Activated naive CD8-positive, alpha-beta T cell treated with anti-CD3 and anti-CD28 coated beads for 36 hours (primary cell): Measurements from ENCODE around the gene MAP4K1. TPM values are rescaled to one million over a fixed set of nuclear protein-coding genes. Genes with fewer than 3 reads are reported as not detected.

Experiments used
- DNase-seq: peaks from one replicate; pipeline ENCODE4 v3.0.0; 2021
- H3K27ac Mint-ChIP-seq: one replicate; pipeline ENCODE4 v1.8.0; 2022; ENCODE audit warnings: mild to moderate bottlenecking, moderate library complexity, mixed read lengths
- H3K27me3 Mint-ChIP-seq: one replicate; pipeline ENCODE4 v1.8.0; 2022; ENCODE audit warnings: mild to moderate bottlenecking, mixed read lengths
- H3K36me3 Mint-ChIP-seq: one replicate; pipeline ENCODE4 v1.8.0; 2021; ENCODE audit warnings: mild to moderate bottlenecking, mixed read lengths
- H3K4me1 Mint-ChIP-seq: one replicate; pipeline ENCODE4 v1.8.0; 2021; ENCODE audit warnings: mixed read lengths
- H3K4me3 Mint-ChIP-seq: one replicate; pipeline ENCODE4 v1.8.0; 2022; ENCODE audit warnings: mild to moderate bottlenecking, moderate library complexity, mixed read lengths
- H3K9me3 Mint-ChIP-seq: one replicate; pipeline ENCODE4 v1.8.0; 2022; ENCODE audit warnings: mixed read lengths
- total RNA-seq, 2 experiments: library from RNA; stranded (reverse); gene quantifications; one replicate each; pipeline ENCODE4 v1.2.3, GENCODE V29; 2021

Gene MAP4K1
- 100 to 1,000 TPM; 169 TPM for total RNA-seq

GRCh38 chr19:38617764-38618589, at the start of gene MAP4K1:
Gene MAP4K1 (minus strand): TSS chr19:38617953. CDS start chr19:38617895, 58 bp downstream.
- peak within 1 kb of the TSS; percentile 100 for H3K4me3 Mint-ChIP-seq
- H3K27me3 Mint-ChIP-seq = no peaks in the 10 kb centered on the region
- no peaks in the 10 kb centered on the region for H3K9me3 Mint-ChIP-seq
- peaks cover 37% of the 10 kb centered on the region for H3K36me3 Mint-ChIP-seq
- DNase-seq = peak; percentile 78
- H3K27ac Mint-ChIP-seq = peak within 1 kb of the TSS; percentile 98
- H3K4me1 Mint-ChIP-seq = peaks cover 33% of the 10 kb centered on the region

GRCh38 chr19:38666663-38667511, 49.1 kb upstream of the MAP4K1 start:
- no peaks in the 10 kb centered on the region for H3K9me3 Mint-ChIP-seq
- H3K4me3 Mint-ChIP-seq = no peak overlapping the region
- H3K4me1 Mint-ChIP-seq = peaks cover 48% of the 10 kb centered on the region
- H3K27me3 Mint-ChIP-seq = peaks cover 30% of the 10 kb centered on the region
- DNase-seq = no peak
- H3K36me3 Mint-ChIP-seq = peaks cover 15% of the 10 kb centered on the region
- H3K27ac Mint-ChIP-seq = peak overlapping the region; percentile 42

GRCh38 chr19:38665950-38666662, 48.4 kb upstream of the MAP4K1 start:
- DNase-seq = no peak
- H3K27me3 Mint-ChIP-seq = peaks cover 33% of the 10 kb centered on the region
- H3K36me3 Mint-ChIP-seq = peaks cover 17% of the 10 kb centered on the region
- no peaks in the 10 kb centered on the region for H3K9me3 Mint-ChIP-seq
- H3K27ac Mint-ChIP-seq = no peak overlapping the region
- H3K4me3 Mint-ChIP-seq = no peak overlapping the region
- H3K4me1 Mint-ChIP-seq = peaks cover 48% of the 10 kb centered on the region

- DNase-seq = no peak
- Mint-ChIP-seq H3K4me3 (no peak overlapping the region), H3K36me3 (peaks cover 19% of the 10 kb centered on the region)
These were observed 47.6 kb upstream of the MAP4K1 start for GRCh38 chr19:38665219-38665931.

GRCh38 chr19:38664503-38665211, 46.9 kb upstream of the MAP4K1 start:
- H3K27me3 Mint-ChIP-seq = peaks cover 46% of the 10 kb centered on the region
- H3K4me3 Mint-ChIP-seq = no peak overlapping the region
- peaks cover 41% of the 10 kb centered on the region for H3K4me1 Mint-ChIP-seq

More at GRCh38 chr19:38665219-38665931, 47.6 kb upstream of the MAP4K1 start:
- Mint-ChIP-seq H3K27me3 (peaks cover 40% of the 10 kb centered on the region), H3K9me3 (no peaks in the 10 kb centered on the region), H3K27ac (no peak overlapping the region), H3K4me1 (peaks cover 47% of the 10 kb centered on the region)

GRCh38 chr19:38663957-38664502, 46.3 kb upstream of the MAP4K1 start:
- Mint-ChIP-seq H3K4me1 (peaks cover 35% of the 10 kb centered on the region), H3K27me3 (peaks cover 48% of the 10 kb centered on the region), H3K9me3 (no peaks in the 10 kb centered on the region), H3K36me3 (peaks cover 14% of the 10 kb centered on the region), H3K27ac (no peak overlapping the region), H3K4me3 (no peak overlapping the region)
- DNase-seq = no peak

More at GRCh38 chr19:38664503-38665211, 46.9 kb upstream of the MAP4K1 start:
- no peak for DNase-seq
- no peaks in the 10 kb centered on the region for H3K9me3 Mint-ChIP-seq
- H3K36me3 Mint-ChIP-seq = peaks cover 19% of the 10 kb centered on the region
- no peak overlapping the region for H3K27ac Mint-ChIP-seq

- H3K4me3 Mint-ChIP-seq = no peak overlapping the region
- DNase-seq = no peak
- H3K9me3 Mint-ChIP-seq = no peaks in the 10 kb centered on the region
- H3K36me3 Mint-ChIP-seq = peaks cover 14% of the 10 kb centered on the region
- peaks cover 31% of the 10 kb centered on the region for H3K4me1 Mint-ChIP-seq
- H3K27me3 Mint-ChIP-seq = peaks cover 56% of the 10 kb centered on the region
- H3K27ac Mint-ChIP-seq = no peak overlapping the region
These were observed 45.5 kb upstream of the MAP4K1 start for GRCh38 chr19:38663156-38663651.

GRCh38 chr19:38662537-38663155, 44.9 kb upstream of the MAP4K1 start:
- peaks cover 32% of the 10 kb centered on the region for H3K4me1 Mint-ChIP-seq
- no peak for DNase-seq
- no peaks in the 10 kb centered on the region for H3K9me3 Mint-ChIP-seq
- H3K4me3 Mint-ChIP-seq = no peak overlapping the region
- peaks cover 16% of the 10 kb centered on the region for H3K36me3 Mint-ChIP-seq
- no peak overlapping the region for H3K27ac Mint-ChIP-seq
- H3K27me3 Mint-ChIP-seq = peaks cover 61% of the 10 kb centered on the region

- DNase-seq = no peak
- Mint-ChIP-seq H3K9me3 (no peaks in the 10 kb centered on the region), H3K4me1 (peaks cover 36% of the 10 kb centered on the region), H3K27ac (no peak overlapping the region), H3K36me3 (peaks cover 19% of the 10 kb centered on the region), H3K4me3 (no peak overlapping the region), H3K27me3 (peaks cover 66% of the 10 kb centered on the region)
These were observed 44.2 kb upstream of the MAP4K1 start for GRCh38 chr19:38661996-38662395.

- Mint-ChIP-seq H3K27ac (no peak overlapping the region), H3K4me1 (peaks cover 40% of the 10 kb centered on the region), H3K27me3 (peaks cover 66% of the 10 kb centered on the region), H3K9me3 (no peaks in the 10 kb centered on the region), H3K36me3 (peaks cover 19% of the 10 kb centered on the region), H3K4me3 (no peak overlapping the region)
- DNase-seq = no peak
These were observed 43.4 kb upstream of the MAP4K1 start for GRCh38 chr19:38661136-38661535.

GRCh38 chr19:38660724-38661123, 43.0 kb upstream of the MAP4K1 start:
- peaks cover 44% of the 10 kb centered on the region for H3K4me1 Mint-ChIP-seq
- peaks cover 19% of the 10 kb centered on the region for H3K36me3 Mint-ChIP-seq
- H3K27ac Mint-ChIP-seq = no peak overlapping the region
- no peaks in the 10 kb centered on the region for H3K9me3 Mint-ChIP-seq
- DNase-seq = no peak
- no peak overlapping the region for H3K4me3 Mint-ChIP-seq
- H3K27me3 Mint-ChIP-seq = peaks cover 63% of the 10 kb centered on the region

- peaks cover 54% of the 10 kb centered on the region for H3K27me3 Mint-ChIP-seq
- no peak for DNase-seq
- peaks cover 51% of the 10 kb centered on the region for H3K4me1 Mint-ChIP-seq
- no peak overlapping the region for H3K27ac Mint-ChIP-seq
- peaks cover 27% of the 10 kb centered on the region for H3K36me3 Mint-ChIP-seq
- no peaks in the 10 kb centered on the region for H3K9me3 Mint-ChIP-seq
- H3K4me3 Mint-ChIP-seq = no peak overlapping the region
These were observed 40.9 kb upstream of the MAP4K1 start for GRCh38 chr19:38658462-38659306.
